ENCODE data around the gene WDFY3.

The WDFY3 gene

DNA sequence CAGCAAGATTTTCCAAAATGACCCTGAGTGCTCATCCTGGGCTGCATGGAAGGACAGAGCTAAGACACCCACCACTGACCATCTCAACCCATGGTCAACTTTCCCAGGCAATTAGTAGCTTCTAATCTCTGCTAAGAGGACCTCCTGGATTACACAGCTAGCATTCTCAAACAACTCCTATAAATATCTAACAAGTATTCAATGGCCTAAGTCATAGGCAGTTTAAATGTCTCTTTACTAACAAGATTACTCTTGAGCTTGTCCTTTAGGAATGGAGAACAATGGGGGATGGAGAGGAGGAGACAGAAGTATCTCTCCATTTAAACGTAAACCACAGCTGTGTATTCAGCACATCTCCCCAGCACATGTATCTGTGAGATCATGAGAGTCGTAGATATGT is 118.1 kb downstream of the WDFY3 start:
- H3K9ac ChIP-seq (ENCODE audit: low read length): no peak overlapping the region
- no peak overlapping the region for H3K4me2 ChIP-seq (ENCODE audit: low read length)
- no peak overlapping the region for H3K27ac ChIP-seq (ENCODE audit: low read length)
- H4K20me1 ChIP-seq (ENCODE audit: insufficient read depth, low read length): no peaks in the 10 kb centered on the region
- no peak for TF ChIP-seq EZH2phosphoT487 (IDR thresholded peaks at IDR 0.05; ENCODE audit: low read depth)
- no peaks in the 10 kb centered on the region for H3K36me3 ChIP-seq (replicated peaks; ENCODE audit: low read depth, low read length)
- no peak overlapping the region for H2AFZ ChIP-seq (ENCODE audit: low read depth, low read length)
- no peaks in the 10 kb centered on the region for H3K4me1 ChIP-seq (ENCODE audit: low read length)
- no peak overlapping the region for H3K4me3 ChIP-seq (ENCODE audit: low read length)
- no peaks in the 10 kb centered on the region for H3K79me2 ChIP-seq (ENCODE audit: low read length)
- no peaks in the 10 kb centered on the region for H3K9me3 ChIP-seq (ENCODE audit: insufficient read depth, low read length)
- no peaks in the 10 kb centered on the region for H3K27me3 ChIP-seq (ENCODE audit: low read depth, low read length)

DNA sequence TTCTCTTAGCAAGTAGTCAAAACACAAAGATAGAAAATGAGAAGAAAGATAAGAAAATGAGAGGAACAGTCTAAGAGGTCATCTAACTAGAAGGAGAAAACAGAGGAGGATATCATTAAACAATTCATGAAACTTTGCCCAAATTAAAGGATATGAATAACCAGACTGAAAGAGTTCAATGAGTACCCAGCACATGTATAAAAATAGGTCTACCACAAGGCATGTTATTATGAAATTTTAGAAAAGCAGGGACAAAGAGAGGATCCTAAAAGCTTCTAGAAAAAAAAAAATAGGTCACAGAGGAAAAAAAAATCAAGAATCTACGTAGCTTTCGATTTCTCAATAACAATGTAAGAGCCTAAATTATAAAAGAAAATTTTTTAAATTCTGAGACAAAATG is 118.5 kb downstream of the WDFY3 start:
- Histone ChIP-seq H3K4me3 (ENCODE audit: low read length) (no peak overlapping the region), H3K27ac (ENCODE audit: low read length) (no peak overlapping the region), H2AFZ (ENCODE audit: low read depth, low read length) (no peak overlapping the region), H3K9me3 (ENCODE audit: insufficient read depth, low read length) (no peaks in the 10 kb centered on the region), H4K20me1 (ENCODE audit: insufficient read depth, low read length) (no peaks in the 10 kb centered on the region), H3K4me1 (ENCODE audit: low read length) (no peaks in the 10 kb centered on the region), H3K36me3 (replicated peaks; ENCODE audit: low read depth, low read length) (no peaks in the 10 kb centered on the region), H3K79me2 (ENCODE audit: low read length) (no peaks in the 10 kb centered on the region), H3K4me2 (ENCODE audit: low read length) (no peak overlapping the region), H3K9ac (ENCODE audit: low read length) (no peak overlapping the region), H3K27me3 (ENCODE audit: low read depth, low read length) (no peaks in the 10 kb centered on the region)
- TF ChIP-seq EZH2phosphoT487 (IDR thresholded peaks at IDR 0.05; ENCODE audit: low read depth): no peak
- TF ChIP-seq, protein P1, sequence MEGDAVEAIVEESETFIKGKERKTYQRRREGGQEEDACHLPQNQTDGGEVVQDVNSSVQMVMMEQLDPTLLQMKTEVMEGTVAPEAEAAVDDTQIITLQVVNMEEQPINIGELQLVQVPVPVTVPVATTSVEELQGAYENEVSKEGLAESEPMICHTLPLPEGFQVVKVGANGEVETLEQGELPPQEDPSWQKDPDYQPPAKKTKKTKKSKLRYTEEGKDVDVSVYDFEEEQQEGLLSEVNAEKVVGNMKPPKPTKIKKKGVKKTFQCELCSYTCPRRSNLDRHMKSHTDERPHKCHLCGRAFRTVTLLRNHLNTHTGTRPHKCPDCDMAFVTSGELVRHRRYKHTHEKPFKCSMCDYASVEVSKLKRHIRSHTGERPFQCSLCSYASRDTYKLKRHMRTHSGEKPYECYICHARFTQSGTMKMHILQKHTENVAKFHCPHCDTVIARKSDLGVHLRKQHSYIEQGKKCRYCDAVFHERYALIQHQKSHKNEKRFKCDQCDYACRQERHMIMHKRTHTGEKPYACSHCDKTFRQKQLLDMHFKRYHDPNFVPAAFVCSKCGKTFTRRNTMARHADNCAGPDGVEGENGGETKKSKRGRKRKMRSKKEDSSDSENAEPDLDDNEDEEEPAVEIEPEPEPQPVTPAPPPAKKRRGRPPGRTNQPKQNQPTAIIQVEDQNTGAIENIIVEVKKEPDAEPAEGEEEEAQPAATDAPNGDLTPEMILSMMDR (IDR thresholded peaks at IDR 0.05; ENCODE audit: low read depth, low read length): no peak

DNA sequence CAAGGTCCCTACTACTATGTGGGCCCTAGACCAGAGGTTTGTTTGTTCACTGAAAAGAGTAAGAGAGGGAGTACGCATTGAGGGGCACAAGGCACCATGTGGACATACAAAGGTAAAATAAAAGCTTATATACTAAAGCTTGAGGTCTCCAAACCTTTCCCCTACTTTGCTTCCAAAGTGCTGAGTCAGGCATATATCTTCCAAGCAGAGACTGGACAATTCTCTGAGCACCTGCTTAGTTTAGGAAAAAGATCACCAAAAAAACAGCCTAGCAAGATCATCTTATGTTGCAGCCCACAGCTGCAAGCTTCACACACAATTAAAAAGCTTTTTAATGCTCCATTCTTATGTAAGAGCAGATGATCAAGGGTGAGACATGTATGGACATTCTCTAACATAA is 119.5 kb downstream of the WDFY3 start:
- Histone ChIP-seq H3K36me3 (replicated peaks; ENCODE audit: low read depth, low read length) (no peaks in the 10 kb centered on the region), H3K4me1 (ENCODE audit: low read length) (no peaks in the 10 kb centered on the region), H3K4me3 (ENCODE audit: low read length) (no peak overlapping the region), H4K20me1 (ENCODE audit: insufficient read depth, low read length) (no peaks in the 10 kb centered on the region), H3K9me3 (ENCODE audit: insufficient read depth, low read length) (no peaks in the 10 kb centered on the region), H3K27me3 (ENCODE audit: low read depth, low read length) (no peaks in the 10 kb centered on the region), H3K79me2 (ENCODE audit: low read length) (no peaks in the 10 kb centered on the region), H3K9ac (ENCODE audit: low read length) (no peak overlapping the region), H2AFZ (ENCODE audit: low read depth, low read length) (no peak overlapping the region), H3K27ac (ENCODE audit: low read length) (no peak overlapping the region), H3K4me2 (ENCODE audit: low read length) (no peak overlapping the region)
- TF ChIP-seq, protein P1 (IDR thresholded peaks at IDR 0.05; ENCODE audit: low read depth, low read length): no peak
- TF ChIP-seq EZH2phosphoT487 (IDR thresholded peaks at IDR 0.05; ENCODE audit: low read depth): no peak

DNA sequence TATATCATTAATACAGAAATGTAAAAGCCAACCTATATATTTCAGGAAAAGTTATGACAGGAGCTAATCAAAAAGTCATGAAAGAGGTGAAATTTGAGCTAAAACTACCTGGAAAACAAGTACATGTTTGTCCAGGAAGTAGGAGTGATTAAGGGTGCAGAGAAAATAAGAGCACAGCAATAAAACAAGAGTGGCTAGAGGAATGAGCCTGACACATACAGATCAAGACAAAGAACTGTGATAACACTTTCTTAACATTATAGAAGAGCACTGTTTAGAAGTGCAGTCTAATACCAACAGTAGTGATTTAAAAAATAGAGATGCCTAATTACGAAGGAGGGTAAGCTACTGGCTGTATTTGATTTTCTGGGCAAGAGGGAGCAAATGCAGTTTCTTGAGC is 125.1 kb downstream of the WDFY3 start:
- H3K4me1 ChIP-seq (ENCODE audit: low read length): no peaks in the 10 kb centered on the region

More for the DNA sequence above, 125.1 kb downstream of the WDFY3 start:
- no peak for TF ChIP-seq EZH2phosphoT487 (IDR thresholded peaks at IDR 0.05; ENCODE audit: low read depth)
- TF ChIP-seq, protein P1 (IDR thresholded peaks at IDR 0.05; ENCODE audit: low read depth, low read length): no peak
- no peak overlapping the region for H3K4me3 ChIP-seq (ENCODE audit: low read length)
- H2AFZ ChIP-seq (ENCODE audit: low read depth, low read length): no peak overlapping the region
- no peak overlapping the region for H3K4me2 ChIP-seq (ENCODE audit: low read length)
- no peak overlapping the region for H3K9ac ChIP-seq (ENCODE audit: low read length)
- no peaks in the 10 kb centered on the region for H3K36me3 ChIP-seq (replicated peaks; ENCODE audit: low read depth, low read length)
- no peak overlapping the region for H3K27ac ChIP-seq (ENCODE audit: low read length)
- no peaks in the 10 kb centered on the region for H3K27me3 ChIP-seq (ENCODE audit: low read depth, low read length)
- no peaks in the 10 kb centered on the region for H3K79me2 ChIP-seq (ENCODE audit: low read length)
- H3K9me3 ChIP-seq (ENCODE audit: insufficient read depth, low read length): no peaks in the 10 kb centered on the region
- no peaks in the 10 kb centered on the region for H4K20me1 ChIP-seq (ENCODE audit: insufficient read depth, low read length)

Data from OCI-LY3 (cell line).